ENCODE data around the gene TNFRSF1B. TPM values are rescaled to one million over a fixed set of nuclear protein-coding genes. Genes with fewer than 3 reads are reported as not detected.

Gene TNFRSF1B
- total RNA-seq, 4 donors from 2014 or later = 37.1 to 92.8 (median 64.0) TPM

DNA sequence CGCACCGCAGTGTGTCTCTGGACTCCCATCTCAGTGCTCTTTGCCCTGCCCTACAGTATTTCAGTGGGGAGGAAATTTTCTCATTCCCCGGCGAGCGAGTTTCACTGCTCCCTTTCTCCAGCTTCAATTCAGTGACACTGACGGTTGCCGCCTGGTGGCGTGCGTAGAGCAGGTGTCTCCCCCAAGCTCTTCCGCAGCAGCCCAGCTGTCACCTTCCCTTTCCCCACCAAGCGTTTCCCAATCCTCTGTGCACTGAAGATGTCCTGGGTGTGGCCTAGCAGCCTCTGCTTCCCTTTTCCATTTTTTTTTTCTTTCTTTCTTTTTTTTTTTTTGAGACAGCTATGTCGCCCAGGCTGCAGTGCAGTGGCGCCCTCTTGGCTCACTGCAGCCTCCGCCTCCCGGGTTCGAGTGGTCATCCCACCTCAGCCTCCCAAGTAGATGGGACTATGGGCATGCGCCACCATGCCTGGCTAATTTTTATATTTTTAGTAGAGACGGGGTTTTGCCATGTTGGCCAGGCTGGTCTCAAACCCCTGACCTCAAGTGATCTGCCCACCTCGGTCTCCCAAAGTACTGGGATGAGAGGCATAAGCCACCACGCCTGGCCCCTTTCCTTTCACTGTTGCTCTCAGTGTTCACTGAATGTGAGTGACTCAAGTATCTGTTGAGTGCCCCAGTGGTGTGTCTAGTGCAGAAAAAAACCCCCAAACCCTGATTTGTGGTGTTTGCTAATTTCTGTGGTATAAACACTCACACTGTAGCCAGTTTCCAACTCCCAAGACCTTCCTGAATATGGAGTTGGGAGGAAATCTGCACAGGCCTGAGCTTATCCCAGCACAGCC, 30.1 kb downstream of the TNFRSF1B start:
- peak overlapping the region in 2 of 4 donors; percentile 13 to 35 for H3K27ac ChIP-seq
- no peak for TF ChIP-seq POLR2A (IDR thresholded peaks at IDR 0.05)
- TF ChIP-seq, protein P1, sequence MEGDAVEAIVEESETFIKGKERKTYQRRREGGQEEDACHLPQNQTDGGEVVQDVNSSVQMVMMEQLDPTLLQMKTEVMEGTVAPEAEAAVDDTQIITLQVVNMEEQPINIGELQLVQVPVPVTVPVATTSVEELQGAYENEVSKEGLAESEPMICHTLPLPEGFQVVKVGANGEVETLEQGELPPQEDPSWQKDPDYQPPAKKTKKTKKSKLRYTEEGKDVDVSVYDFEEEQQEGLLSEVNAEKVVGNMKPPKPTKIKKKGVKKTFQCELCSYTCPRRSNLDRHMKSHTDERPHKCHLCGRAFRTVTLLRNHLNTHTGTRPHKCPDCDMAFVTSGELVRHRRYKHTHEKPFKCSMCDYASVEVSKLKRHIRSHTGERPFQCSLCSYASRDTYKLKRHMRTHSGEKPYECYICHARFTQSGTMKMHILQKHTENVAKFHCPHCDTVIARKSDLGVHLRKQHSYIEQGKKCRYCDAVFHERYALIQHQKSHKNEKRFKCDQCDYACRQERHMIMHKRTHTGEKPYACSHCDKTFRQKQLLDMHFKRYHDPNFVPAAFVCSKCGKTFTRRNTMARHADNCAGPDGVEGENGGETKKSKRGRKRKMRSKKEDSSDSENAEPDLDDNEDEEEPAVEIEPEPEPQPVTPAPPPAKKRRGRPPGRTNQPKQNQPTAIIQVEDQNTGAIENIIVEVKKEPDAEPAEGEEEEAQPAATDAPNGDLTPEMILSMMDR (IDR thresholded peaks at IDR 0.05) = peak in 2 of 6 experiments; percentile 16 to 22
- no peaks in the 10 kb centered on the region for H3K27me3 ChIP-seq
- H3K36me3 ChIP-seq = peaks cover 0 to 46% (median 0%) of the 10 kb centered on the region in 3 donors
- no peaks in the 10 kb centered on the region for H3K9me3 ChIP-seq
- H3K4me1 ChIP-seq = peaks cover 0 to 5% (median 0%) of the 10 kb centered on the region in 4 donors
- peak in 1 of 3 donors; percentile 71 for DNase-seq
- no peak overlapping the region for H3K4me3 ChIP-seq

GRCh38 chr1:12197483-12197880, 30.7 kb downstream of the TNFRSF1B start:
- Histone ChIP-seq H3K4me1 (peaks cover 0 to 8% (median 0%) of the 10 kb centered on the region in 4 donors), H3K36me3 (peaks cover 0 to 46% (median 0%) of the 10 kb centered on the region in 3 donors), H3K9me3 (no peaks in the 10 kb centered on the region), H3K27ac (peak overlapping the region in 1 of 4 donors; percentile 13), H3K27me3 (no peaks in the 10 kb centered on the region), H3K4me3 (no peak overlapping the region)
- no peak for TF ChIP-seq POLR2A (IDR thresholded peaks at IDR 0.05)
- TF ChIP-seq, protein P1 (IDR thresholded peaks at IDR 0.05) = no peak
- no peak for DNase-seq

DNA sequence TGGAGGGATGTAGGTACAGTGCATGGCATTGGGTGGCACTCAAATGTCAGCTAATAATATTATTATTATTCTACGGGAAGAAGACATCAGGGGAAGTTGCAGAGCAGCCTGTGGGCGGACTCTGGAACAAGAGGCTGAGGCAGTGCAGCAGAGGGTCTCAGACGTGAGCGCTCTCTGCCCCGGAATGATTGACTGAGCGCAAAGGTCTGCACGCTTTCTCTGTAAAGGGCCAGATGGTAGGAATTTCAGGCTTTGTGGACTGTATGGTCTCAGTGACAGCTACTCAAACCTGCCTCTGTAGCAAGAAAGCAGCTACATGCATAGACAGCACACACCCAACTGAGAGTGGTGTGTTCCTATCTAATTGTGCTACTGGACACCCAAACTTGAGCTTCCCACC, 33.4 kb downstream of the TNFRSF1B start:
- Histone ChIP-seq H3K36me3 (peaks cover 0 to 43% (median 0%) of the 10 kb centered on the region in 3 donors), H3K9me3 (no peaks in the 10 kb centered on the region), H3K4me3 (no peak overlapping the region), H3K4me1 (peaks cover 0 to 13% (median 0%) of the 10 kb centered on the region in 4 donors), H3K27ac (no peak overlapping the region), H3K27me3 (no peaks in the 10 kb centered on the region)
- DNase-seq = no peak
- TF ChIP-seq, protein P1 (IDR thresholded peaks at IDR 0.05) = no peak
- no peak for TF ChIP-seq POLR2A (IDR thresholded peaks at IDR 0.05)

- peaks cover 0 to 45% (median 0%) of the 10 kb centered on the region in 3 donors for H3K36me3 ChIP-seq
- peak overlapping the region in 1 of 4 donors; percentile 67 for H3K27ac ChIP-seq
- TF ChIP-seq, protein P1 (IDR thresholded peaks at IDR 0.05) = no peak
- TF ChIP-seq POLR2A (IDR thresholded peaks at IDR 0.05) = no peak
- no peaks in the 10 kb centered on the region for H3K9me3 ChIP-seq
- DNase-seq = peak in 1 of 3 donors; percentile 46
- H3K27me3 ChIP-seq = no peaks in the 10 kb centered on the region
- no peak overlapping the region for H3K4me3 ChIP-seq
- H3K4me1 ChIP-seq = peaks cover 0 to 13% (median 0%) of the 10 kb centered on the region in 4 donors
These were observed 34.8 kb downstream of the TNFRSF1B start for GRCh38 chr1:12201352-12202189.

- Histone ChIP-seq H3K4me1 (peaks cover 0 to 10% (median 0%) of the 10 kb centered on the region in 4 donors), H3K9me3 (no peaks in the 10 kb centered on the region), H3K27me3 (no peaks in the 10 kb centered on the region), H3K27ac (peak overlapping the region in 1 of 4 donors; percentile 67), H3K4me3 (no peak overlapping the region), H3K36me3 (peaks cover 0 to 49% (median 0%) of the 10 kb centered on the region in 3 donors)
- no peak for DNase-seq
- TF ChIP-seq POLR2A (IDR thresholded peaks at IDR 0.05) = no peak
- TF ChIP-seq, protein P1 (IDR thresholded peaks at IDR 0.05) = no peak
These were observed 35.4 kb downstream of the TNFRSF1B start for GRCh38 chr1:12202190-12202497.
